OCI-LY7 (cell line): Measurements from ENCODE around the gene WNT4. TPM values are rescaled to one million over a fixed set of nuclear protein-coding genes. Genes with fewer than 3 reads are reported as not detected.

Source experiments
- BruUV-seq: library from RNA; stranded (reverse); fragments of 400-500 nt; replicated peaks from 2 replicates; lab custom pipeline; 2021; lab: Mats Ljungman, UMichigan
- CTCF ChIA-PET: fragments of 300-600 bp; sonication (Branson Sonifier 250); formaldehyde crosslinking; loops from one replicate; lab custom pipeline; 2022; ENCODE audit warnings: antibody characterized with exemption; ENCODE audit not compliant: unreplicated experiment; lab: Charles Lee
- POLR2A ChIA-PET: fragments of 300-600 bp; sonication (Branson Sonifier 250); formaldehyde crosslinking; loops from one replicate; lab custom pipeline; 2022; ENCODE audit warnings: antibody characterized with exemption; lab: Charles Lee
- DNase-seq: peaks from one replicate; pipeline ENCODE4 v3.0.0-alpha.2; 2015; ENCODE audit warnings: low spot score
- H2AFZ ChIP-seq: fragments of 200-600 bp; sonication (generic), shearing (Covaris generic); 2 replicates; pipeline ENCODE4 v1.6.1; 2014; ENCODE audit warnings: mild to moderate bottlenecking, antibody characterized with exemption, low read length, moderate library complexity
- H3K27ac ChIP-seq: fragments of 200-600 bp; sonication (generic); 2 replicates; pipeline ENCODE4 v1.5.1; 2014; ENCODE audit warnings: mixed run types, low read depth, mild to moderate bottlenecking, moderate library complexity, low read length, inconsistent platforms; ENCODE audit not compliant: poor library complexity, severe bottlenecking
- H3K36me3 ChIP-seq: fragments of 200-600 bp; sonication (generic); 2 replicates; pipeline ENCODE4 v1.6.1; 2014; ENCODE audit warnings: mild to moderate bottlenecking, antibody characterized with exemption, low read length, moderate library complexity, mixed read lengths; ENCODE audit not compliant: insufficient read depth
- H3K4me1 ChIP-seq: fragments of 200-600 bp; sonication (generic); 2 replicates; pipeline ENCODE4 v1.5.1; 2014; ENCODE audit warnings: mild to moderate bottlenecking, low read length; ENCODE audit not compliant: insufficient read depth, poor library complexity, severe bottlenecking
- H3K4me2 ChIP-seq: fragments of 200-600 bp; sonication (generic); 2 replicates; pipeline ENCODE4 v1.6.1; 2014; ENCODE audit warnings: mild to moderate bottlenecking, low read length
- H3K4me3 ChIP-seq: fragments of 200-600 bp; sonication (generic); 2 replicates; pipeline ENCODE4 v1.5.1; 2014; ENCODE audit warnings: mild to moderate bottlenecking, low read depth, low read length; ENCODE audit not compliant: poor library complexity, severe bottlenecking
- H3K79me2 ChIP-seq: fragments of 200-600 bp; sonication (generic); 2 replicates; pipeline ENCODE4 v1.6.1; 2016; ENCODE audit warnings: low read depth, mild to moderate bottlenecking, low read length, moderate library complexity, mixed read lengths; ENCODE audit not compliant: insufficient read depth
- H3K9me2 ChIP-seq: fragments of 200-600 bp; sonication (generic); 2 replicates; pipeline ENCODE4 v1.6.1; 2016; ENCODE audit warnings: mild to moderate bottlenecking, low read length, mixed read lengths; ENCODE audit not compliant: insufficient read depth
- H3K9me3 ChIP-seq: fragments of 200-600 bp; sonication (generic); 2 replicates; pipeline ENCODE4 v1.6.1; 2014; ENCODE audit warnings: mild to moderate bottlenecking, mixed run types, low read length, mixed read lengths
- H4K20me1 ChIP-seq: fragments of 200-600 bp; sonication (generic); 2 replicates; pipeline ENCODE4 v1.6.1; 2014; ENCODE audit warnings: mild to moderate bottlenecking, antibody characterized with exemption, low read length, moderate library complexity, mixed read lengths; ENCODE audit not compliant: insufficient read depth
- EZH2phosphoT487 ChIP-seq: fragments of 200-600 bp; sonication (generic); IDR thresholded peaks from 2 replicates; pipeline ENCODE4 v1.6.1; 2018; ENCODE audit warnings: low read depth, borderline replicate concordance, mild to moderate bottlenecking, mixed run types, antibody characterized with exemption, low read length, moderate library complexity, mixed read lengths
- intact Hi-C: fragments of 100-400 bp; cut with micrococcal nuclease; formaldehyde crosslinking; loops from one replicate; pipeline ENCODE4 v1.10.0; 2022; ENCODE audit not compliant: unreplicated experiment
- total RNA-seq, 2 experiments: library from RNA; depleted of rRNA in 1 of 2; stranded (reverse); fragments of >200 nt in 1 of 2; shearing (Covaris generic) in 1 of 2; gene quantifications; 2 replicates each; pipeline ENCODE4 v1.2.3, GENCODE V29; 2014 to 2022
- TF ChIP-seq, protein P1 (sequence below): fragments of 200-600 bp; sonication (generic); conservative IDR thresholded peaks from 2 replicates; pipeline ENCODE4 v1.5.1; 2014; ENCODE audit warnings: mild to moderate bottlenecking, antibody characterized with exemption, low read length, moderate library complexity, mixed read lengths

The WNT4 gene
- total RNA-seq, 2 experiments from 2014 or later, result not detected

- Histone ChIP-seq H3K36me3 (peaks cover 6% of the 10 kb centered on the region; the same call in 1 of the 2 replicates), H2AFZ (no peak overlapping the region), H3K4me1 (peaks cover 13% of the 10 kb centered on the region), H3K9me3 (no peaks in the 10 kb centered on the region), H3K79me2 (no peaks in the 10 kb centered on the region), H3K4me2 (no peak overlapping the region), H3K27ac (no peak overlapping the region), H4K20me1 (no peaks in the 10 kb centered on the region), H3K9me2 (no peaks in the 10 kb centered on the region), H3K4me3 (no peak overlapping the region)
- TF ChIP-seq, protein P1, sequence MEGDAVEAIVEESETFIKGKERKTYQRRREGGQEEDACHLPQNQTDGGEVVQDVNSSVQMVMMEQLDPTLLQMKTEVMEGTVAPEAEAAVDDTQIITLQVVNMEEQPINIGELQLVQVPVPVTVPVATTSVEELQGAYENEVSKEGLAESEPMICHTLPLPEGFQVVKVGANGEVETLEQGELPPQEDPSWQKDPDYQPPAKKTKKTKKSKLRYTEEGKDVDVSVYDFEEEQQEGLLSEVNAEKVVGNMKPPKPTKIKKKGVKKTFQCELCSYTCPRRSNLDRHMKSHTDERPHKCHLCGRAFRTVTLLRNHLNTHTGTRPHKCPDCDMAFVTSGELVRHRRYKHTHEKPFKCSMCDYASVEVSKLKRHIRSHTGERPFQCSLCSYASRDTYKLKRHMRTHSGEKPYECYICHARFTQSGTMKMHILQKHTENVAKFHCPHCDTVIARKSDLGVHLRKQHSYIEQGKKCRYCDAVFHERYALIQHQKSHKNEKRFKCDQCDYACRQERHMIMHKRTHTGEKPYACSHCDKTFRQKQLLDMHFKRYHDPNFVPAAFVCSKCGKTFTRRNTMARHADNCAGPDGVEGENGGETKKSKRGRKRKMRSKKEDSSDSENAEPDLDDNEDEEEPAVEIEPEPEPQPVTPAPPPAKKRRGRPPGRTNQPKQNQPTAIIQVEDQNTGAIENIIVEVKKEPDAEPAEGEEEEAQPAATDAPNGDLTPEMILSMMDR, result no peak
- TF ChIP-seq EZH2phosphoT487, result no peak
- no peak for DNase-seq
- ChIA-PET POLR2A (no interaction called here), CTCF (no interaction called here)
- no TSS peak for BruUV-seq
- intact Hi-C loops, result no loop called here
Measured at GRCh38 chr1:22123071-22123390, 19.9 kb downstream of the WNT4 start.

- TF ChIP-seq, protein P1, result no peak
- H3K36me3 ChIP-seq, result peaks cover 9% of the 10 kb centered on the region; the same call in 1 of the 2 replicates
- no peaks in the 10 kb centered on the region for H3K79me2 ChIP-seq
- H3K4me3 ChIP-seq, result no peak overlapping the region
- CTCF ChIA-PET, result no interaction called here
- peaks cover 19% of the 10 kb centered on the region for H3K4me1 ChIP-seq
- no TSS peak for BruUV-seq
- intact Hi-C loops, result no loop called here
- no peaks in the 10 kb centered on the region for H3K9me3 ChIP-seq
- H2AFZ ChIP-seq, result no peak overlapping the region
- no peaks in the 10 kb centered on the region for H3K9me2 ChIP-seq
- no peak for DNase-seq
- no peak overlapping the region for H3K4me2 ChIP-seq
- POLR2A ChIA-PET, result interaction anchor here (1.1 kb wide), 1 partner anchor 11 kb away, joined by 3 read pairs; no protein-coding TSS in a partner anchor
- H4K20me1 ChIP-seq, result no peaks in the 10 kb centered on the region
- no peak overlapping the region for H3K27ac ChIP-seq
Measured at GRCh38 chr1:22122273-22123070, 20.4 kb downstream of the WNT4 start.

- H3K9me3 ChIP-seq, result no peaks in the 10 kb centered on the region
- CTCF ChIA-PET, result no interaction called here
- BruUV-seq, result no TSS peak
- POLR2A ChIA-PET, result interaction anchor here (1.1 kb wide), 1 partner anchor 10 kb away, joined by 3 read pairs; no protein-coding TSS in a partner anchor
- H2AFZ ChIP-seq, result no peak overlapping the region
- no peaks in the 10 kb centered on the region for H3K9me2 ChIP-seq
- intact Hi-C loops, result no loop called here
- TF ChIP-seq, protein P1, result no peak
- TF ChIP-seq EZH2phosphoT487, result no peak
- H3K4me3 ChIP-seq, result no peak overlapping the region
- no peak overlapping the region for H3K27ac ChIP-seq
- no peak overlapping the region for H3K4me2 ChIP-seq
- H3K4me1 ChIP-seq, result peaks cover 19% of the 10 kb centered on the region
- peaks cover 9% of the 10 kb centered on the region; the same call in 1 of the 2 replicates for H3K36me3 ChIP-seq
- no peak for DNase-seq
- no peaks in the 10 kb centered on the region for H3K79me2 ChIP-seq
- H4K20me1 ChIP-seq, result no peaks in the 10 kb centered on the region
Measured at GRCh38 chr1:22121421-22121911, 21.4 kb downstream of the WNT4 start.
